GM18526 (cell line): ENCODE results near the gene MLLT10.

Experiments
- POLR2A ChIP-seq: IDR thresholded peaks from 3 replicates; pipeline ENCODE4 v1.6.1; 2011; ENCODE audit not compliant: insufficient read length; ENCODE audit errors: extremely low read depth

The MLLT10 gene

DNA sequence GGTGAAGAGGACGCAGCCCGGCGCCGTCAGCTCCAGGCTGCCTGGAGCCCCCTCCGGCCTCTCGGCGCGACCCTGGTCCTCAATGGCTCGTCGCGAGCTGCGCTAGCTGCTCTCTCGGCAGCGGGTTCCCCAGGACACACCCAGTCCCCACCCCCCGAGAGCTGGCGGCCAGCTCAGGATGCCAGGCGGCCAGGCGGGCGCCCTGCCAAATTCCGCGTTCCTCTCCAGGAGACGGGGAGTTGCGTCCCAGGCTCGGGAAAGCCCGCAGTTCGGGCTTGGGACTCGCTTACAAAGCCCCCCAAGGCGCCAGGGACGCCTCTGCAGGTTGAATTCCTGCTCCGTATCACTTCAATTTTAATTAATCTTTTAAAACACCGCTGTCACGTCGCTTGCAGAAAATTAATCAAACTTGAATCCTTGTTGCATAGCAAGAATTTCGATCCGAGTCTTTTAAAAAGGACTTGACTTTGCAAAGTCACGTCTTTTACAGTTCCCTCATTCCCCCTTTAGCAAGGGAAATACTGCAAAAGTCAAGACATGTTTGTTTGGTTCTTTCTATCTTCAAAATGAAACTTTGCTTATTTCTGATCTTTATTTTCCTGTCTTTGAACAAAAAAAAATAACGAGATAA lies 36.7 kb upstream of the MLLT10 start:
- TF ChIP-seq POLR2A, result no peak

DNA sequence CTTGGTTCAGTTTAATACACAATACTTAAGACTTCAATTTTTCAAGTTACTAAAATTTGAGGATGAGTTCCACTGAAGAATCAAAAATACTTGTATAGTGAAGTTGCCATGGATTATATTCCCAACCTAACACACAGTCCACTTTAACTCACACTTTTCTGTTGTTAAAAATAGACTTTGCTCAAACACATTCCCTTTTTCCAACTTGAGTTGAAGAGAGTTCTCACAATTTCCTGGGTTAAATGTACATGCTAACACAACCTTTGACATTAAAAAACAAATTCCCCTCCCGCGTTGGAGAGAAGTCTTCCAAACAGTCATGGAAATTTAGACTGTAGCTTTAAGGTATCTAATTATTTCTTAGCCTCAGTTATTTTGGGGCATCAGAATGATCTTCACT lies 35.7 kb upstream of the MLLT10 start:
- TF ChIP-seq POLR2A, result no peak

DNA sequence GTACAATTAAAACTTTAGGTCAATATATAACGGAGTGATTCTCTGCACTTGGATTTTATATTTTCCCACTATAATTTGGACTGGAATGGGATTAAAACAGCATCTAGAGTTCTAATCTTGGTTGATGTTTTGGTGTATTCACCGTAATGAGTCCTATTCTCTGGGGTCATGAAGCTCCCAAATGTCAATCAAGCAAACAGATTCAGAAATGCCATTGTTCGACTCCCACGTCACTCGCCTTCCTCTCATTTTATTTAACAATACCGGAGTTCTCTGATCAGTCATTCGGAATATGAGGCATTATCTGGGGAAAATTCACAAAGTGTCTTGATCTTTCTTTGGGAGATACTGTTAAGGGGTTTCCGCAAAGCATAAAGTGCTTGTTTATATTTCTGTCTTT lies 35.0 kb upstream of the MLLT10 start:
- no peak for TF ChIP-seq POLR2A

- no peak for TF ChIP-seq POLR2A
Measured at GRCh38 chr10:21499701-21500577, 34.1 kb upstream of the MLLT10 start.

- TF ChIP-seq POLR2A, result no peak
Measured at GRCh38 chr10:21500578-21500910, 33.5 kb upstream of the MLLT10 start.

- TF ChIP-seq POLR2A, result no peak
Measured at GRCh38 chr10:21501091-21501490, 32.9 kb upstream of the MLLT10 start.

GRCh38 chr10:21501731-21502347 lies 32.2 kb upstream of the MLLT10 start:
- TF ChIP-seq POLR2A, result no peak

- no peak for TF ChIP-seq POLR2A
Measured at GRCh38 chr10:21502348-21502740, 31.7 kb upstream of the MLLT10 start.

DNA sequence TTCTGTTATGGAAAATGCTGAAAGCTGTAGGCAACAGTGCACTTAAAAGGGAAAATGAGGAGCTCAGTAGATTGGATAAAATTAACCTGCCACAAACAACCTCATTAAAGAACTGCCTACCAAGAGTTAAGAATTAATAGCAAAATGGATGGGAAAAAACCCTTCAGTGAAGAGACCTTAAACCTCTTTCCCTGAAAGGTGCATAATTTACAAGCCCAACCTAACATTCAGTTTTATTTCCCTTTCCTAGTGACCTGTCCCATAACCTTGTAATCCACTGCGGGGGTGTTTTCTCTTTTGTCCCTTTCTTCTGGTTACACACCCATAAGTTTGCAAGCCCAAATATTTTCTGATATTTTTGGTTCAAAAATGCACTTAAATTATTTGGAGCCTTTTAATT lies 30.5 kb upstream of the MLLT10 start:
- no peak for TF ChIP-seq POLR2A

GRCh38 chr10:21505711-21506278 lies 28.2 kb upstream of the MLLT10 start:
- no peak for TF ChIP-seq POLR2A

DNA sequence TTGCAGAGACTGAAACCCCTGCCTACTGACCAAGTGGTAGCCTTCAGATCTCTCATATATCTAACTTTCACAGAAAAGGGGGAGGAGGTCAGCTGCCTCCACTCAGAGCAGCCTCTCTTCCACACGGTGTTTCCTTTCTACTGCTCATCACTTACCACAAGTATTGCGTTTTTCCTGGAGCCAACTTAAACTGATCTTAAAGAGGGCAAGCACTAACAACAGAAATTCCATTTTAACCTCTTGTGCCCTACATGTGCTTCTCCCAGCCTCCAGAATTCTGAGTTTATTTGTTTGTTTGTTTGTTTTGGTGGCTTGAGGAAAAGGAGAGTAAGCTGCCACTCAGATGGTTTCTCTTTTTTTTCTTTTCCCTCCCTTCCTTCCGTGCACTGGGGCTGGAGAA lies 27.7 kb upstream of the MLLT10 start:
- TF ChIP-seq POLR2A, result no peak

GRCh38 chr10:21507150-21507549 lies 26.9 kb upstream of the MLLT10 start:
- no peak for TF ChIP-seq POLR2A

DNA sequence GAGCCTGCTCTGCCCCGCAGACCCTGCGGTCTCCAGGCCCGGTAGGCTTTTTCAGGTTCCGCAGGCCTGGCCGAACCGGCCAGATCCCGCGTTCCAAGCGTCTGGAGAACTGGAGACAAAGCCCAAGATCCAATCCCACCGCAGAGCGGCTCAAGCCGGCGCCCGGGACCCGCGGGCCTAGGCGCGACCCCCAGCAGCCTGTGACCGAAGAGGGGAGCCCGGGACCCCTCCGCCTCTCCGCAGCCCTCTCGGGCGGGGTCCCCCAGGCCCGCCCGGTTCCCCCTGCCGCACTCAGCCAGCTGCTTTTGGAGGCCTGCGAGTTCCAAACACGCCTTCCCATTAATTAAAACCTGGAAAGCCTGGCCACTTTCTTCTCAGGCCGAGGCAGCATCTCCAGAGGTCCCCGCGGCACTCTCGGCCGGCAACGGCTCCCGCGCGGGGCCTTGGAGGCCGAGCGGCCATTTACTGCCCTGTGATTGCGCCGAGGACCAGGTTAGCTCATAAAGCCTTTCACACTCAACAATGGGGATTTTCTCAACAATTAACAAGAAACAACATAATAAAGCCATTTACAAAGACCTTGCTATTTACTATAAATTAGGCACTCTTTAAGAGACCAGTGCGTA lies 25.2 kb upstream of the MLLT10 start:
- TF ChIP-seq POLR2A, result no peak

- no peak for TF ChIP-seq POLR2A
Measured at GRCh38 chr10:21509341-21510240, 24.4 kb upstream of the MLLT10 start.
